HepG2 (cell line): ENCODE results near the gene CFAP97. TPM values are rescaled to one million over a fixed set of nuclear protein-coding genes. Genes with fewer than 3 reads are reported as not detected.

Experiments used
- ATAC-seq: fragments of 200-7000 bp; cut with Tn5 transposase; 3 replicates; pipeline ENCODE4 v1.9.1; 2020; ENCODE audit warnings: mild to moderate bottlenecking, moderate library complexity
- BruUV-seq: library from RNA; stranded (reverse); fragments of 400-500 nt; replicated peaks from 2 replicates; lab custom pipeline; 2021; lab: Mats Ljungman, UMichigan
- CTCF ChIA-PET: fragments of 300-600 bp; formaldehyde crosslinking; extraction: SDS; loops from one replicate; lab custom pipeline; 2021; ENCODE audit warnings: low total read pairs, inconsistent platforms, low intra/inter-chr PET ratio; lab: Yijun Ruan, JAX
- POLR2A ChIA-PET: fragments of 350-600 bp; sonication (Branson Sonifier 250); formaldehyde crosslinking; loops from one replicate; lab custom pipeline; 2020; ENCODE audit warnings: antibody characterized with exemption, inconsistent platforms; lab: Yijun Ruan, JAX
- DNase-seq: peaks from one replicate; pipeline ENCODE4 v3.0.0-alpha.2; 2015; ENCODE audit warnings: low spot score
- FAIRE-seq: peaks from 3 replicates; lab custom pipeline; 2011; peaks lifted over from hg19 to GRCh38; lab: Jason Lieb, UNC
- H2AFZ ChIP-seq: one replicate; pipeline ENCODE4 v1.6.1; 2011; ENCODE audit warnings: low read length, inconsistent platforms
- H3K27ac ChIP-seq: fragments of 300-600 bp; 3 replicates; pipeline ENCODE4 v1.8.0; 2011; ENCODE audit warnings: mixed run types, mild to moderate bottlenecking, mixed read lengths, low read length, inconsistent platforms; ENCODE audit not compliant: insufficient read depth; ENCODE audit errors: extremely low read length
- H3K27me3 ChIP-seq, 2 experiments: fragments of 200-600 bp in 1 of 2; 2 replicates in 1 of 2; 3 replicates in 1 of 2; pipeline versions ENCODE4 v1.6.0 to v1.8.0; 2011; ENCODE audit warnings: low read length in 2 of 2, mild to moderate bottlenecking in 2 of 2, moderate library complexity in 2 of 2, inconsistent platforms in 1 of 2; ENCODE audit not compliant: insufficient read depth in 2 of 2, control insufficient read depth in 1 of 2
- H3K36me3 ChIP-seq, 2 experiments: fragments of 200-600 bp in 1 of 2; replicated peaks in 1 of 2; 2 replicates in 1 of 2; 3 replicates in 1 of 2; pipeline versions ENCODE4 v1.5.1 to v1.8.0; 2011; ENCODE audit warnings: low read length in 2 of 2, inconsistent platforms in 1 of 2; ENCODE audit not compliant: insufficient read depth in 2 of 2, control insufficient read depth in 1 of 2
- H3K4me1 ChIP-seq: 2 replicates; pipeline ENCODE4 v1.5.1; 2012; ENCODE audit warnings: low read length, inconsistent platforms; ENCODE audit not compliant: insufficient read depth
- H3K4me2 ChIP-seq: 2 replicates; pipeline ENCODE4 v1.6.0; 2011; ENCODE audit warnings: low read depth, low read length, inconsistent platforms
- H3K4me3 ChIP-seq, 3 experiments: fragments of 200-600 bp in 1 of 3; sonication (generic), shearing (Covaris generic) in 1 of 3; replicated peaks in 1 of 3; 2 replicates each; pipeline ENCODE4 v1.5.1; 2011 to 2016; ENCODE audit warnings: low read length in 3 of 3, inconsistent platforms in 2 of 3, low read depth in 2 of 3, mild to moderate bottlenecking in 2 of 3, control low read depth in 1 of 3, mixed read lengths in 1 of 3; ENCODE audit not compliant: insufficient read depth in 1 of 3
- H3K79me2 ChIP-seq: one replicate; pipeline ENCODE4 v1.6.1; 2011; ENCODE audit warnings: low read length, inconsistent platforms; ENCODE audit not compliant: insufficient read depth
- H3K9ac ChIP-seq: 2 replicates; pipeline ENCODE4 v1.6.0; 2011; ENCODE audit warnings: mild to moderate bottlenecking, low read depth, low read length, inconsistent platforms; ENCODE audit not compliant: insufficient read depth
- H3K9me3 ChIP-seq: 2 replicates; pipeline ENCODE4 v1.5.1; 2012; ENCODE audit warnings: mild to moderate bottlenecking, low read length
- H4K20me1 ChIP-seq: 2 replicates; pipeline ENCODE4 v1.6.0; 2011; ENCODE audit warnings: inconsistent platforms, mild to moderate bottlenecking, low read length, moderate library complexity; ENCODE audit not compliant: insufficient read depth
- ARID3A ChIP-seq: IDR thresholded peaks from 2 replicates; pipeline ENCODE4 v1.6.1; 2012; ENCODE audit warnings: low read depth, low read length, improper control_type of control experiment
- IKZF1 ChIP-seq: fragments of 450-650 bp; IDR thresholded peaks from 2 replicates; pipeline ENCODE4 v1.7.1; 2016
- IRF9 ChIP-seq: sonication (generic); formaldehyde crosslinking; IDR thresholded peaks from 2 replicates; pipeline ENCODE4 v1.8.0; 2022; ENCODE audit warnings: missing genetic modification reagents, mild to moderate bottlenecking, borderline replicate concordance
- MXD3 ChIP-seq: IDR thresholded peaks from 2 replicates; pipeline ENCODE4 v1.6.1; 2016; ENCODE audit warnings: mild to moderate bottlenecking, missing biosample characterization, missing genetic modification reagents
- NRL ChIP-seq: sonication (generic); formaldehyde crosslinking; IDR thresholded peaks from 2 replicates; pipeline ENCODE4 v1.5.0; 2020; ENCODE audit warnings: missing genetic modification reagents, mild to moderate bottlenecking, moderate library complexity, borderline replicate concordance
- PTBP1 ChIP-seq: fragments of 200-400 bp; formaldehyde crosslinking; IDR thresholded peaks from 2 replicates; pipeline ENCODE4 v1.6.1; 2018; ENCODE audit warnings: low read length, low read depth; ENCODE audit not compliant: poor library complexity, severe bottlenecking
- RARG ChIP-seq: sonication (generic); formaldehyde crosslinking; IDR thresholded peaks from 2 replicates; pipeline ENCODE4 v1.4.0; 2020; ENCODE audit warnings: low read depth, mild to moderate bottlenecking, missing genetic modification reagents
- THRA ChIP-seq: sonication (generic); formaldehyde crosslinking; IDR thresholded peaks from 2 replicates; pipeline ENCODE4 v1.4.0; 2020; ENCODE audit warnings: missing genetic modification reagents, borderline replicate concordance
- ZBTB14 ChIP-seq: sonication (generic); formaldehyde crosslinking; IDR thresholded peaks from 2 replicates; pipeline ENCODE4 v1.4.0; 2020; ENCODE audit warnings: missing genetic modification reagents
- ZHX2 ChIP-seq, 2 experiments: sonication (generic) in 1 of 2; formaldehyde crosslinking in 1 of 2; IDR thresholded peaks; 2 replicates each; pipeline versions ENCODE4 v1.6.1 to v1.9.0; 2014 to 2022; ENCODE audit warnings: antibody characterized with exemption in 1 of 2, borderline replicate concordance in 1 of 2, inconsistent platforms in 1 of 2, low read depth in 1 of 2, missing genetic modification reagents in 1 of 2
- ZSCAN25 ChIP-seq: sonication (generic); formaldehyde crosslinking; IDR thresholded peaks from 2 replicates; pipeline ENCODE4 v1.8.0; 2022; ENCODE audit warnings: mild to moderate bottlenecking, missing genetic modification reagents
- WGBS: methylation state at CpG from one replicate; pipeline ENCODE4 v1.1.6; 2017; ENCODE audit warnings: low lambda C conversion rate; 5-methylcytosine and 5-hydroxymethylcytosine counted together
- in situ Hi-C: cut with HindIII; loops from 2 replicates; pipeline ENCODE4 v1.10.0; 2017; ENCODE audit warnings: low pct_unique_long_range_greater_than_20kb; ENCODE audit not compliant: extremely low pct_ligation_motif_present
- intact Hi-C: fragments of 100-400 bp; cut with micrococcal nuclease; formaldehyde crosslinking; loops from one replicate; pipeline ENCODE4 v1.10.0; 2022; ENCODE audit not compliant: unreplicated experiment
- polyA plus RNA-seq, 8 experiments: library from polyadenylated mRNA; depleted of rRNA in 3 of 8; stranded (reverse) in 7 of 8; unstranded in 1 of 8; fragments of >200 nt; fragmentation: Illumina TruSeq in 4 of 8; extraction: Trizol in 4 of 8; gene quantifications; 2 replicates each; pipeline versions ENCODE4 v1.2.1 to v1.2.3, GENCODE V29; 2011 to 2016; ENCODE audit warnings: low read depth in 4 of 8, missing spikeins in 1 of 8, mixed read lengths in 1 of 8; ENCODE audit not compliant: insufficient read depth in 1 of 8
- total RNA-seq, 5 experiments: library from RNA; depleted of rRNA; stranded (reverse); fragments of >200 nt; fragmentation: Illumina TruSeq; extraction: Trizol; gene quantifications; 2 replicates each; pipeline ENCODE4 v1.2.3, GENCODE V29; 2016; ENCODE audit warnings: low read depth in 1 of 5

The CFAP97 gene
- total and polyA plus RNA-seq, 2 of the 13 experiments (the other 11 are each of a cell fraction or from before 2014, with no cell fraction given) = 32.1 to 44.4 TPM

- Histone ChIP-seq H3K4me2 (no peak overlapping the region), H3K4me3 (no peak overlapping the region), H3K9ac (no peak overlapping the region), H2AFZ (no peak overlapping the region), H3K9me3 (no peaks in the 10 kb centered on the region), H3K4me1 (no peaks in the 10 kb centered on the region), H3K27me3 (no peaks in the 10 kb centered on the region), H3K79me2 (no peaks in the 10 kb centered on the region), H3K27ac (no peak overlapping the region), H4K20me1 (no peaks in the 10 kb centered on the region; the same call in 1 of the 2 replicates), H3K36me3 (peaks cover 25 to 78% of the 10 kb centered on the region in 2 experiments)
- WGBS = 94% methylated on average over 2 of the region's 2 CpGs
- no peak for ATAC-seq
- in situ Hi-C loops = no loop called here
- BruUV-seq = no TSS peak
- ChIA-PET CTCF (no interaction called here), POLR2A (no interaction called here)
- DNase-seq = no peak
- intact Hi-C loops = no loop called here
- FAIRE-seq = no peak
- no peak for TF ChIP-seq RARG (CRISPR knock-in tag)
- no peak for TF ChIP-seq NRL (CRISPR knock-in tag)
- no peak for TF ChIP-seq IRF9 (CRISPR knock-in tag)
- no peak for TF ChIP-seq PTBP1
- no peak for TF ChIP-seq IKZF1
- TF ChIP-seq ZSCAN25 (CRISPR knock-in tag) = no peak
- no peak for TF ChIP-seq ARID3A
- no peak for TF ChIP-seq ZBTB14 (CRISPR knock-in tag)
- TF ChIP-seq ZHX2 (IDR thresholded peaks at IDR 0.05; ENCODE audit: low read depth) = no peak
- TF ChIP-seq ZHX2 (CRISPR knock-in tag; IDR thresholded peaks at IDR 0.05; ENCODE audit: borderline replicate concordance) = no peak
- no peak for TF ChIP-seq THRA (CRISPR knock-in tag)
- TF ChIP-seq MXD3 (CRISPR knock-in tag) = no peak
Observed at GRCh38 chr4:185165605-185166063, 38.2 kb downstream of the CFAP97 start.
